ENCODE measurements around the gene NLGN3.

- no peak for TF ChIP-seq CTCF (IDR thresholded peaks at IDR 0.05)
- no peak for TF ChIP-seq POLR2A (IDR thresholded peaks at IDR 0.05)
- no peak for TF ChIP-seq POLR2AphosphoS5 (IDR thresholded peaks at IDR 0.05)
Observed at GRCh38 chrX:71164071-71164470, 19.4 kb downstream of the NLGN3 start.
